ES-I3 (cell line): Measurements from ENCODE around the gene RNF17.
A peak's percentile ranks its signal among the peaks of the same experiment; 100 is the strongest.

Source experiments
- H3K36me3 ChIP-seq: 2 replicates; pipeline ENCODE4 v1.6.1; 2013; ENCODE audit warnings: mild to moderate bottlenecking, low read length, control low read depth, moderate library complexity; ENCODE audit not compliant: insufficient read depth
- H3K4me1 ChIP-seq: 2 replicates; pipeline ENCODE4 v1.6.1; 2013; ENCODE audit warnings: mild to moderate bottlenecking, control low read depth, low read length; ENCODE audit not compliant: insufficient read depth
- H3K9ac ChIP-seq: 2 replicates; pipeline ENCODE4 v1.6.1; 2013; ENCODE audit warnings: low read depth, mild to moderate bottlenecking, low read length, moderate library complexity
- H3K9me3 ChIP-seq: 2 replicates; pipeline ENCODE4 v1.6.1; 2013; ENCODE audit warnings: mild to moderate bottlenecking, low read length, moderate library complexity; ENCODE audit not compliant: control insufficient read depth, insufficient read depth

Gene RNF17

GRCh38 chr13:24921003-24921402 lies 157.0 kb downstream of the RNF17 start:
- 0 out of 2 replicates have a peak, but pooled peaks cover 6% of the 10 kb centered on the region for H3K4me1 ChIP-seq
- H3K9me3 ChIP-seq = no peaks in the 10 kb centered on the region
- H3K36me3 ChIP-seq = no peaks in the 10 kb centered on the region
- no peak overlapping the region for H3K9ac ChIP-seq

GRCh38 chr13:24921881-24922280 lies 157.9 kb downstream of the RNF17 start:
- Histone ChIP-seq H3K9me3 (no peaks in the 10 kb centered on the region), H3K36me3 (no peaks in the 10 kb centered on the region), H3K9ac (peak overlapping the region; percentile 87), H3K4me1 (0 out of 2 replicates have a peak, but pooled peaks cover 6% of the 10 kb centered on the region)

DNA sequence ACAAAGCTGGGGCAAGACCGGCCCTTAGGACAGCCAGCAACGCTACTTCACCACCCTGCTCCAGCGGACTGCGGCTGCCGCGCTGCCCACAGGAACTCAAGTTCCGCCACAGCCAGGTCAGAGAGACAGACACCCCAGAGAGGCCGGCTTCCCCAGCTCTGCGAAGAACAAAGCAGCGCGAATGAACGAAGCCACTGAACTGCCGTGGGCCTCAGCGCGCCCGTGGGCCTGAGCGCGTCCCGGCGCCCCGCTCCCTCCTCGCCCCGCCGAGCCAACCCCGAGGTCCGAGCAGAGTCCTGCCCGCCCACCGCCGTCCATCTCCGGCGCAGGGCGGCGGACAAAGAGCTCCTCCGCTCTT lies 158.4 kb downstream of the RNF17 start:
- Histone ChIP-seq H3K9me3 (no peaks in the 10 kb centered on the region), H3K36me3 (no peaks in the 10 kb centered on the region), H3K9ac (peak overlapping the region; percentile 87), H3K4me1 (0 out of 2 replicates have a peak, but pooled peaks cover 6% of the 10 kb centered on the region)

- peak overlapping the region; percentile 87 for H3K9ac ChIP-seq
- 0 out of 2 replicates have a peak, but pooled peaks cover 6% of the 10 kb centered on the region for H3K4me1 ChIP-seq
- no peaks in the 10 kb centered on the region for H3K36me3 ChIP-seq
- H3K9me3 ChIP-seq = no peaks in the 10 kb centered on the region
Measured at GRCh38 chr13:24922745-24923591, 159.0 kb downstream of the RNF17 start.

DNA sequence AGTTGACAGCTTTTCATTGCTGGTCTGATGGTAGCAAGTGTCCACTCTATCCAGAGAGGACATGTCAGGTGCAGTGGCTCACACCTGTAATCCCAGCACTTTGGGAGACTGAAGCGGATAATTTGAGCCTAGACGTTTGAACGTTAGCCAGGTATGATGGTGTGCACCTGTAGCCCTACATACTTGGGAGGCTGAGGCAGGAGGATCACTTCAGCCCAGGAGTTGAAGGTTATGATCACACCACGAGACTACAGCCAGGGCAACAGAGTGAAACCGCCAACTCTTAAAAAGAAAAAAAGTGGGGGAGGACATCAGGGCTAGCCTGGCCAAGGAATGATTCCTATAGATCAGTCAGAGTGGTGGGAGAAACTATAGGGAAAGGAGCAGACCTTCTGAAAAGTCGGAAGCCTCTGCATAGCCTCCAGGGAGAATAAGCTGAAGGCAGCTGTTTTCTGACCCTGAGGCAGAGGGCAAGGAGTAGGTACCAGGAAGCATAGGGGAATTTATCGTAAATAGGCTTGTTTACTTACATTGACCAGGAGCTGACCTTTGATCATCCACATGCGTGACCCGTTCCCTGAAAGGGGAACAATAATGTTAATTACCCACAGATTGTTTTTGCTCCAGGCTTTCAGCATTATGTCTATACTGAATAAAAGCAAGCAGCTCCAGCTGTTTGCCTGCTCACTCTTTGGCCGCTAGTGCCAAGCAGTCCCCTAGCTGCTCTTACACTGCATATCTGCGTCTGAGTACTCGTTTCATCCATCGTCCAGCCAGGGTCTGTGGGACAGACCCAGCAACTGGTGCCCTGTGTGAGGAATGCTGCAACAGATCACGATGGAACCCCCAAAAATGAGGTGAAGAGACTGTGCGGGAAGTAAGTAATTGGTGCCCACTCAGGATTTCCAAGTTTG lies 161.6 kb downstream of the RNF17 start:
- H3K9me3 ChIP-seq = no peaks in the 10 kb centered on the region
- H3K36me3 ChIP-seq = no peaks in the 10 kb centered on the region
- no peak overlapping the region for H3K9ac ChIP-seq
- H3K4me1 ChIP-seq = 0 out of 2 replicates have a peak, but pooled peaks cover 6% of the 10 kb centered on the region

DNA sequence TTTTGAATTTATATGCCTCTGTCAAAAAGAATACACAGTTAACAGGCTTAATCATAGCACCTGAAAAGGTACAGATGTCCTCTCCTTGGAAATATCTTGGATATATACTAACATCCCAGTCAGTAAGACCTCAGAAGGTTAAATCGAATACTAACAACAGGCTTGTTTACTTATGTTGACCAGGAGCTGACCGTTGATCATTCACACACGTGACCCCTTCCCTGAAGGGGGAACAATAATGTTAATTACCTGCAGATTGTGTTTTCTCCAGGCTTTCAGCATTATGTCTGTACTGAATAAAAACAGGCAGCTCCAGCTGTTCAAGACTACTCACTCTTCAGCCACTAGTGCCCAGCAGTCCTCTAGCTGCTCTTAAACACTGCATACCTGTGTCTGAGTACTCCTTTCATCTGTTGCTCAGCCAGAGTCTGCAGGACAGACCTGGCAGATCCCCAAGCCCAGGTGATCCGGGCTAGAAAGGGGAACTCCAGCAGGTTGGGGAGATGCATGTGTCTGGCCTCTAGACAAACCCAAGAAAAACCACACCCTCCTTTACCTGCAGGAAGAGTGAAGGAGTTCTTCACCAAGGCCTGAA lies 163.9 kb downstream of the RNF17 start:
- Histone ChIP-seq H3K9ac (no peak overlapping the region), H3K9me3 (no peaks in the 10 kb centered on the region), H3K36me3 (no peaks in the 10 kb centered on the region), H3K4me1 (no peaks in the 10 kb centered on the region)

DNA sequence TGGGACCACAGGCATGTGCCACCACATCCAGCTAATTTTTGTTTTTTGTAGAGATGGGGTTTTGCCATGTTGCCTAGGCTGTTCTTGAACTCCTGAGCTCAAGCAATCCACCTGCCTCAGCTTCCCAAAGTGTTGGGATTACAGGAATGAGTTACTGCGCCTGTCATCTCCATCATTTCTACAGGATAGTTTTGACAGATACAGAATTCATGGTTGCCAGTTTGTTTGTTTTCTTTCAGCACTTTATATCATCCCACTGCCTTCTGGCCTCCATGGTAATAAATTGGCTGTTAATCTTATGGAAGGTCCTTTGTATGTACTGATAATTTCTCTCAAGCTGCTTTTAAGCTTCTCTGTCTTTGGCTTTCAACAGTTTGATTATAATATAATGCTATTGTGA lies 165.2 kb downstream of the RNF17 start:
- H3K4me1 ChIP-seq = no peaks in the 10 kb centered on the region; the same call in 1 of the 2 replicates
- H3K9ac ChIP-seq = no peak overlapping the region
- no peaks in the 10 kb centered on the region for H3K36me3 ChIP-seq
- no peaks in the 10 kb centered on the region for H3K9me3 ChIP-seq
